SK-N-SH treated with all-trans-retinoic acid at 6 μM for 48 hours (cell line): ENCODE data around the gene EPHA6.

Source experiments
- ATAC-seq: fragments of 200-7000 bp; cut with Tn5 transposase; 3 replicates; pipeline ENCODE4 v1.9.1; 2020; ENCODE audit warnings: mild to moderate bottlenecking, moderate library complexity
- BACH2 ChIP-seq: fragments of 250-450 bp; sonication (Bioruptor Pico); IDR thresholded peaks from 2 replicates; pipeline ENCODE4 v1.9.0; 2021; ENCODE audit warnings: mild to moderate bottlenecking, borderline replicate concordance
- CSDC2 ChIP-seq: fragments of 250-450 bp; sonication (Bioruptor Pico); IDR thresholded peaks from 2 replicates; pipeline ENCODE4 v1.5.0; 2020; ENCODE audit warnings: mild to moderate bottlenecking, moderate library complexity
- ESRRG ChIP-seq: fragments of 250-450 bp; sonication (Bioruptor Pico); IDR thresholded peaks from 2 replicates; pipeline ENCODE4 v1.6.1; 2021; ENCODE audit warnings: mild to moderate bottlenecking
- GLIS3 ChIP-seq: fragments of 250-450 bp; sonication (Bioruptor Pico); IDR thresholded peaks from 2 replicates; pipeline ENCODE4 v1.5.0; 2020; ENCODE audit warnings: mild to moderate bottlenecking, moderate library complexity
- ISL1 ChIP-seq: fragments of 250-450 bp; sonication (Bioruptor Pico); IDR thresholded peaks from 2 replicates; pipeline ENCODE4 v2.1.2; 2022; ENCODE audit warnings: mild to moderate bottlenecking, moderate library complexity
- OSR1 ChIP-seq: fragments of 250-450 bp; sonication (Bioruptor Pico); IDR thresholded peaks from 2 replicates; pipeline ENCODE4 v1.8.0; 2022; ENCODE audit warnings: moderate library complexity, mild to moderate bottlenecking, inconsistent platforms
- PPARA ChIP-seq: fragments of 250-450 bp; sonication (Bioruptor Pico); IDR thresholded peaks from 2 replicates; pipeline ENCODE4 v1.5.0; 2020; ENCODE audit warnings: mild to moderate bottlenecking, borderline replicate concordance
- RARB ChIP-seq: fragments of 250-450 bp; sonication (Bioruptor Pico); IDR thresholded peaks from 2 replicates; pipeline ENCODE4 v1.8.0; 2021; ENCODE audit warnings: mild to moderate bottlenecking, moderate library complexity
- SNAI2 ChIP-seq: fragments of 250-450 bp; sonication (Bioruptor Pico); IDR thresholded peaks from 2 replicates; pipeline ENCODE4 v1.5.0; 2020; ENCODE audit warnings: mild to moderate bottlenecking, moderate library complexity
- TCF4 ChIP-seq: fragments of 250-450 bp; sonication (Bioruptor Pico); IDR thresholded peaks from 2 replicates; pipeline ENCODE4 v1.8.0; 2021; ENCODE audit warnings: mild to moderate bottlenecking, moderate library complexity, borderline replicate concordance
- TOX ChIP-seq: fragments of 250-450 bp; sonication (Bioruptor Pico); IDR thresholded peaks from 2 replicates; pipeline ENCODE4 v1.8.0; 2021; ENCODE audit warnings: mild to moderate bottlenecking, moderate library complexity, borderline replicate concordance
- ZFP30 ChIP-seq: fragments of 450-650 bp; formaldehyde crosslinking; IDR thresholded peaks from 2 replicates; pipeline ENCODE4 v1.5.0; 2022; ENCODE audit warnings: mild to moderate bottlenecking, moderate library complexity
- ZNF565 ChIP-seq: fragments of 450-650 bp; formaldehyde crosslinking; conservative IDR thresholded peaks from 2 replicates; pipeline ENCODE4 v1.5.0; 2020; ENCODE audit warnings: low read depth, mild to moderate bottlenecking, moderate library complexity
- ZNF70 ChIP-seq: fragments of 450-650 bp; formaldehyde crosslinking; IDR thresholded peaks from 2 replicates; pipeline ENCODE4 v1.5.0; 2020; ENCODE audit warnings: mild to moderate bottlenecking, moderate library complexity
- ZNF8 ChIP-seq: fragments of 450-650 bp; formaldehyde crosslinking; IDR thresholded peaks from 2 replicates; pipeline ENCODE4 v1.5.0; 2020; ENCODE audit warnings: mild to moderate bottlenecking, moderate library complexity
- TF ChIP-seq, protein P1 (sequence below): fragments of 250-450 bp; sonication (Bioruptor Pico); IDR thresholded peaks from 2 replicates; pipeline ENCODE4 v1.8.0; 2021; ENCODE audit warnings: low read depth, mild to moderate bottlenecking, moderate library complexity, borderline replicate concordance
- TF ChIP-seq, protein P2 (sequence below): fragments of 250-450 bp; sonication (Bioruptor Pico); IDR thresholded peaks from 2 replicates; pipeline ENCODE4 v1.5.1; 2020; ENCODE audit warnings: low read depth, mild to moderate bottlenecking, moderate library complexity
- TF ChIP-seq, protein P3 (sequence below): fragments of 250-450 bp; sonication (Bioruptor Pico); IDR thresholded peaks from 2 replicates; pipeline ENCODE4 v1.5.1; 2021; ENCODE audit warnings: mild to moderate bottlenecking, moderate library complexity
- TF ChIP-seq, protein P4 (sequence below): fragments of 250-450 bp; sonication (Bioruptor Pico); IDR thresholded peaks from 2 replicates; pipeline ENCODE4 v1.8.0; 2020; ENCODE audit warnings: mild to moderate bottlenecking, moderate library complexity, borderline replicate concordance
- TF ChIP-seq, protein P5 (sequence below): fragments of 250-450 bp; sonication (Bioruptor Pico); IDR thresholded peaks from 2 replicates; pipeline ENCODE4 v1.5.0; 2020; ENCODE audit warnings: mild to moderate bottlenecking, moderate library complexity

Gene EPHA6

DNA sequence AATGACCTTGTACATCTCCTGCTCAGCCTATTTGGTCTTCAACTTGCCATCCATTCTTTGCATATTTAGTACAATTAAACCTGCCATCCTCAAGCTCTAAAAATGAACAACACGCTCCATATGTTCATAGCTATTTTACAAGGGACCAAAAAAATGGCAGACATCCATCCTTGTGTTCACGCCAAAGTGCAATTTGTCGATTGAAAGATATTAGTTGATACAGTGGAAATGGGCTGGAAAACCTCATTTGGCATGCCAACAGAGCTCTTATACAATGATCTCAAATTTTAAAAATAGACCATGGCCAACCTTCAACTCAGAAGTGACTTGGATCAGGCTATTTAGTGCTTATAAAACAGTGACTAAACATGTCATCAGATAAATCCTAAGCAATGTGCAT lies 536.6 kb downstream of the EPHA6 start:
- no peak for ATAC-seq
- TF ChIP-seq ESRRG (no peak), TCF4 (CRISPR knock-in tag) (no peak), OSR1 (CRISPR knock-in tag) (no peak), ZNF70 (CRISPR knock-in tag) (no peak), TOX (CRISPR knock-in tag) (no peak)

DNA sequence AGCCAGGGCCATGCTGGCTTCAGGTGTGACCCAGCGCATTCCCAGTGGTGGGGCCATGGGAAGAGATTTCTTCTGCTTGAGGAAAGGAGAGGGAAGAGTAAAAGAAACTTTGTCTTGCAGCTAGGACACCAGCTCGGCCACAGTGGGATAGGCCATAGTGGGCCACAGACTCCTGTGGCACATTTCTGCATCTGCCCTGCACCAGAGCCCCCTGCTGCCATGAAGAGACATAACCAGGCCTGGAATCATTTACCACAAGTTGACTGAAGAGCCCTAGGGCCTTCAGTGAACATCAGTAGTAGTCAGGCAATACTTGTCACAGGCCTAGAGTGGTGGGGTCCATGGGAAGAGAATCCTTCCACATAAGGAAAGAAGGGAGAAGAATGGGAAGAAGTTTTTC lies 538.8 kb downstream of the EPHA6 start:
- ATAC-seq, result no peak
- no peak for TF ChIP-seq SNAI2
- no peak for TF ChIP-seq ZNF565 (CRISPR knock-in tag)

DNA sequence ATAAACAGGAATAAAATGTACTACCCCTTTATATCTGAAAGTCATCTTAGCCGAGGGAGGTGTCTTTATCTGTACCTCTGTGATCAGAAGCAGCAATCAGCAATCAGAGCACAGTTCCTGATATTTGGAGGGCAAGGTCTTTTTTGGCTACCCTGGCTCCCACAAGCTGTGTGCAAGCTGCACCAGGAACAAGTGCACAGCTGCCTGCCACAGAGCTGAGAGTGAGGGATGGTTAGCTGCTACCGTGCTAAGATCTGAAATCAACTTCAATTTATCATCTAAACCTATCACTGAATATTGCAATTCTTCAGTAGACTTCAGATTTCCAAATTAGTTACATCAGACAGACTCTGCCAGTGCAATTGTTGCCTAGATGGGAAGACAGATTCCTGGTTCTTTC lies 545.6 kb downstream of the EPHA6 start:
- TF ChIP-seq TCF4 (CRISPR knock-in tag) (no peak), CSDC2 (CRISPR knock-in tag) (no peak), ZNF8 (CRISPR knock-in tag) (no peak), ZNF70 (CRISPR knock-in tag) (no peak), BACH2 (CRISPR knock-in tag) (no peak), RARB (no peak), OSR1 (CRISPR knock-in tag) (no peak), ISL1 (CRISPR knock-in tag) (no peak)
- TF ChIP-seq, protein P1, sequence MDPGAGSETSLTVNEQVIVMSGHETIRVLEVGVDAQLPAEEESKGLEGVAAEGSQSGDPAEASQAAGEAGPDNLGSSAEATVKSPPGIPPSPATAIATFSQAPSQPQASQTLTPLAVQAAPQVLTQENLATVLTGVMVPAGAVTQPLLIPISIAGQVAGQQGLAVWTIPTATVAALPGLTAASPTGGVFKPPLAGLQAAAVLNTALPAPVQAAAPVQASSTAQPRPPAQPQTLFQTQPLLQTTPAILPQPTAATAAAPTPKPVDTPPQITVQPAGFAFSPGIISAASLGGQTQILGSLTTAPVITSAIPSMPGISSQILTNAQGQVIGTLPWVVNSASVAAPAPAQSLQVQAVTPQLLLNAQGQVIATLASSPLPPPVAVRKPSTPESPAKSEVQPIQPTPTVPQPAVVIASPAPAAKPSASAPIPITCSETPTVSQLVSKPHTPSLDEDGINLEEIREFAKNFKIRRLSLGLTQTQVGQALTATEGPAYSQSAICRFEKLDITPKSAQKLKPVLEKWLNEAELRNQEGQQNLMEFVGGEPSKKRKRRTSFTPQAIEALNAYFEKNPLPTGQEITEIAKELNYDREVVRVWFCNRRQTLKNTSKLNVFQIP (CRISPR knock-in tag), result no peak
- TF ChIP-seq, protein P2, sequence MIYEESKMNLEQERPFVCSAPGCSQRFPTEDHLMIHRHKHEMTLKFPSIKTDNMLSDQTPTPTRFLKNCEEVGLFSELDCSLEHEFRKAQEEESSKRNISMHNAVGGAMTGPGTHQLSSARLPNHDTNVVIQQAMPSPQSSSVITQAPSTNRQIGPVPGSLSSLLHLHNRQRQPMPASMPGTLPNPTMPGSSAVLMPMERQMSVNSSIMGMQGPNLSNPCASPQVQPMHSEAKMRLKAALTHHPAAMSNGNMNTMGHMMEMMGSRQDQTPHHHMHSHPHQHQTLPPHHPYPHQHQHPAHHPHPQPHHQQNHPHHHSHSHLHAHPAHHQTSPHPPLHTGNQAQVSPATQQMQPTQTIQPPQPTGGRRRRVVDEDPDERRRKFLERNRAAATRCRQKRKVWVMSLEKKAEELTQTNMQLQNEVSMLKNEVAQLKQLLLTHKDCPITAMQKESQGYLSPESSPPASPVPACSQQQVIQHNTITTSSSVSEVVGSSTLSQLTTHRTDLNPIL (CRISPR knock-in tag), result no peak
- TF ChIP-seq, protein P3, sequence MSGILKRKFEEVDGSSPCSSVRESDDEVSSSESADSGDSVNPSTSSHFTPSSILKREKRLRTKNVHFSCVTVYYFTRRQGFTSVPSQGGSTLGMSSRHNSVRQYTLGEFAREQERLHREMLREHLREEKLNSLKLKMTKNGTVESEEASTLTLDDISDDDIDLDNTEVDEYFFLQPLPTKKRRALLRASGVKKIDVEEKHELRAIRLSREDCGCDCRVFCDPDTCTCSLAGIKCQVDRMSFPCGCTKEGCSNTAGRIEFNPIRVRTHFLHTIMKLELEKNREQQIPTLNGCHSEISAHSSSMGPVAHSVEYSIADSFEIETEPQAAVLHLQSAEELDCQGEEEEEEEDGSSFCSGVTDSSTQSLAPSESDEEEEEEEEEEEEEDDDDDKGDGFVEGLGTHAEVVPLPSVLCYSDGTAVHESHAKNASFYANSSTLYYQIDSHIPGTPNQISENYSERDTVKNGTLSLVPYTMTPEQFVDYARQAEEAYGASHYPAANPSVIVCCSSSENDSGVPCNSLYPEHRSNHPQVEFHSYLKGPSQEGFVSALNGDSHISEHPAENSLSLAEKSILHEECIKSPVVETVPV (CRISPR knock-in tag), result no peak
- ATAC-seq, result no peak

DNA sequence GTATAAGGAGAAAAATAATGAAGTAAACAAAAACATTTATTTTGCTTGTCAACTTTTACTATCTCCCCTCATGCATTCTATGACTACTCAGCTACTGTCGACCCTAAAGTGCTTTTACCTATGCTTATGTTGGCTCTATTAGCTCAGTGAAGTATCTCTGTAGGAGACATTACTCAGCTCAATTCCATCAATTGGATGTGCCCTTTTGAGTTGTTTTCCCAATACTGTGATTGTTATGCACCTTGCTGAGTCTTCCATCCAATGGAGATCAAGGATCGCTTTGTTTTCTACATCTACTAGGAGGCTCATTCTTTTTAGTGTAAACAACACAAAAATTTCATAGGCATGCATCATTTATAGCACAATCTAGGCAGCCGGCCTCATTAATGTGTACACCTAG lies 546.4 kb downstream of the EPHA6 start:
- no peak for ATAC-seq
- TF ChIP-seq ZNF8 (CRISPR knock-in tag), result no peak
- no peak for TF ChIP-seq TCF4 (CRISPR knock-in tag)
- TF ChIP-seq PPARA (CRISPR knock-in tag), result no peak
- no peak for TF ChIP-seq TOX (CRISPR knock-in tag)
- no peak for TF ChIP-seq ZNF565 (CRISPR knock-in tag)
- TF ChIP-seq, protein P1 (CRISPR knock-in tag), result no peak
- TF ChIP-seq ISL1 (CRISPR knock-in tag), result no peak
- TF ChIP-seq, protein P4, sequence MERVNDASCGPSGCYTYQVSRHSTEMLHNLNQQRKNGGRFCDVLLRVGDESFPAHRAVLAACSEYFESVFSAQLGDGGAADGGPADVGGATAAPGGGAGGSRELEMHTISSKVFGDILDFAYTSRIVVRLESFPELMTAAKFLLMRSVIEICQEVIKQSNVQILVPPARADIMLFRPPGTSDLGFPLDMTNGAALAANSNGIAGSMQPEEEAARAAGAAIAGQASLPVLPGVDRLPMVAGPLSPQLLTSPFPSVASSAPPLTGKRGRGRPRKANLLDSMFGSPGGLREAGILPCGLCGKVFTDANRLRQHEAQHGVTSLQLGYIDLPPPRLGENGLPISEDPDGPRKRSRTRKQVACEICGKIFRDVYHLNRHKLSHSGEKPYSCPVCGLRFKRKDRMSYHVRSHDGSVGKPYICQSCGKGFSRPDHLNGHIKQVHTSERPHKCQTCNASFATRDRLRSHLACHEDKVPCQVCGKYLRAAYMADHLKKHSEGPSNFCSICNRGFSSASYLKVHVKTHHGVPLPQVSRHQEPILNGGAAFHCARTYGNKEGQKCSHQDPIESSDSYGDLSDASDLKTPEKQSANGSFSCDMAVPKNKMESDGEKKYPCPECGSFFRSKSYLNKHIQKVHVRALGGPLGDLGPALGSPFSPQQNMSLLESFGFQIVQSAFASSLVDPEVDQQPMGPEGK (CRISPR knock-in tag), result no peak
- no peak for TF ChIP-seq ZNF70 (CRISPR knock-in tag)
- TF ChIP-seq, all 23 proteins: peak for 0

DNA sequence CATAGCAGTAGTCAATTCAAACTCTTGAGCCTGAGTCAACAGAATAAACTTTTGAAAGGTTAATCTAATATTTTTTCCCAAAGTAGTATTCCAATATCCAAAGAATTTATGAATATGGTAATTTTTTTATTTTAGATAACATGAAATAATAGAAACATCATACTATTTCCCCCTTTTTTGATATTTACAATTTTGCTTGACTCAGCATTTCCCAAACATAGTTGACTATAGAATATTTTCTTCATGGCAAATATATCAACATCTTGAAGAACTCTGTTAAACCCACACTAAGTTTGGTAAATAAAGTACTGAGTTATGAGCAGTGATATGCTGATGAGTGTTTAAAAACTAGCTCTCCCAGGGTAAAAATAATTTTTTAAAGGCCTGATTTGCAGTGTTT lies 570.2 kb downstream of the EPHA6 start:
- no peak for ATAC-seq
- TF ChIP-seq SNAI2 (no peak), ESRRG (no peak), ZFP30 (CRISPR knock-in tag) (no peak), BACH2 (CRISPR knock-in tag) (no peak), PPARA (CRISPR knock-in tag) (no peak), ISL1 (CRISPR knock-in tag) (no peak), TCF4 (CRISPR knock-in tag) (no peak), GLIS3 (CRISPR knock-in tag) (no peak), RARB (no peak), ZNF8 (CRISPR knock-in tag) (no peak), ZNF70 (CRISPR knock-in tag) (no peak), ZNF565 (CRISPR knock-in tag) (no peak)
- TF ChIP-seq, protein P5, sequence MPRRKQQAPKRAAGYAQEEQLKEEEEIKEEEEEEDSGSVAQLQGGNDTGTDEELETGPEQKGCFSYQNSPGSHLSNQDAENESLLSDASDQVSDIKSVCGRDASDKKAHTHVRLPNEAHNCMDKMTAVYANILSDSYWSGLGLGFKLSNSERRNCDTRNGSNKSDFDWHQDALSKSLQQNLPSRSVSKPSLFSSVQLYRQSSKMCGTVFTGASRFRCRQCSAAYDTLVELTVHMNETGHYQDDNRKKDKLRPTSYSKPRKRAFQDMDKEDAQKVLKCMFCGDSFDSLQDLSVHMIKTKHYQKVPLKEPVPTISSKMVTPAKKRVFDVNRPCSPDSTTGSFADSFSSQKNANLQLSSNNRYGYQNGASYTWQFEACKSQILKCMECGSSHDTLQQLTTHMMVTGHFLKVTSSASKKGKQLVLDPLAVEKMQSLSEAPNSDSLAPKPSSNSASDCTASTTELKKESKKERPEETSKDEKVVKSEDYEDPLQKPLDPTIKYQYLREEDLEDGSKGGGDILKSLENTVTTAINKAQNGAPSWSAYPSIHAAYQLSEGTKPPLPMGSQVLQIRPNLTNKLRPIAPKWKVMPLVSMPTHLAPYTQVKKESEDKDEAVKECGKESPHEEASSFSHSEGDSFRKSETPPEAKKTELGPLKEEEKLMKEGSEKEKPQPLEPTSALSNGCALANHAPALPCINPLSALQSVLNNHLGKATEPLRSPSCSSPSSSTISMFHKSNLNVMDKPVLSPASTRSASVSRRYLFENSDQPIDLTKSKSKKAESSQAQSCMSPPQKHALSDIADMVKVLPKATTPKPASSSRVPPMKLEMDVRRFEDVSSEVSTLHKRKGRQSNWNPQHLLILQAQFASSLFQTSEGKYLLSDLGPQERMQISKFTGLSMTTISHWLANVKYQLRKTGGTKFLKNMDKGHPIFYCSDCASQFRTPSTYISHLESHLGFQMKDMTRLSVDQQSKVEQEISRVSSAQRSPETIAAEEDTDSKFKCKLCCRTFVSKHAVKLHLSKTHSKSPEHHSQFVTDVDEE, result no peak
- TF ChIP-seq, protein P2 (CRISPR knock-in tag), result no peak
